UCSD-AML1 (cell line): ENCODE measurements around the gene SLC25A53.

Source experiments
- DNase-seq: peaks from one replicate; lab custom pipeline; 2025; ENCODE audit not compliant: unreplicated experiment; lab: John Stamatoyannopoulos, UW

Gene SLC25A53

GRCh38 chrX:104156630-104157529, at the start of gene SLC25A53:
Gene SLC25A53 (minus strand): TSS chrX:104157009. CDS start chrX:104105257, 51,752 bp downstream.
- DNase-seq = peak; percentile 85

GRCh38 chrX:104205548-104205947, 48.7 kb upstream of the SLC25A53 start:
- no peak for DNase-seq

GRCh38 chrX:104195489-104196084, 38.8 kb upstream of the SLC25A53 start:
- DNase-seq = no peak

- DNase-seq = no peak
These were observed 38.2 kb upstream of the SLC25A53 start for GRCh38 chrX:104195013-104195412.

GRCh38 chrX:104193485-104193884, 36.7 kb upstream of the SLC25A53 start:
- DNase-seq = no peak

GRCh38 chrX:104189837-104190236, 33.0 kb upstream of the SLC25A53 start:
- no peak for DNase-seq

- DNase-seq = no peak
These were observed 31.1 kb upstream of the SLC25A53 start for GRCh38 chrX:104187931-104188330.

GRCh38 chrX:104183685-104184084, 26.9 kb upstream of the SLC25A53 start:
- DNase-seq = no peak

- no peak for DNase-seq
These were observed 17.0 kb upstream of the SLC25A53 start for GRCh38 chrX:104173841-104174240.

GRCh38 chrX:104172788-104173187, 16.0 kb upstream of the SLC25A53 start:
- DNase-seq = no peak

- DNase-seq = no peak
These were observed 15.3 kb upstream of the SLC25A53 start for GRCh38 chrX:104172121-104172520.

- DNase-seq = no peak
These were observed 11.3 kb upstream of the SLC25A53 start for GRCh38 chrX:104168127-104168526.

- no peak for DNase-seq
These were observed 10.1 kb upstream of the SLC25A53 start for GRCh38 chrX:104166735-104167436.

GRCh38 chrX:104165894-104166734, 9.3 kb upstream of the SLC25A53 start, which contains the start of gene FAM199X:
Gene FAM199X (plus strand): TSS chrX:104166453. CDS start chrX:104166786, 333 bp downstream.
- peak; percentile 91 for DNase-seq

GRCh38 chrX:104151037-104151436, 5.8 kb downstream of the SLC25A53 start:
- DNase-seq = no peak

- no peak for DNase-seq
These were observed 15.6 kb downstream of the SLC25A53 start for GRCh38 chrX:104141087-104141760.

- no peak for DNase-seq
These were observed 19.3 kb downstream of the SLC25A53 start for GRCh38 chrX:104137496-104137895.

- peak; percentile 32 for DNase-seq
These were observed 20.4 kb downstream of the SLC25A53 start for GRCh38 chrX:104136241-104137019.

- no peak for DNase-seq
These were observed 21.1 kb downstream of the SLC25A53 start for GRCh38 chrX:104135677-104136076.
